Activated CD4-positive, alpha-beta memory T cell treated with anti-CD3 and anti-CD28 coated beads, Interleukin-2, amount 10 ng/mL, durations not matched to agents 7 days and 5 days (primary cell): ENCODE results near the gene TSPEAR. TPM values are rescaled to one million over a fixed set of nuclear protein-coding genes. Genes with fewer than 3 reads are reported as not detected.
A peak's percentile ranks its signal among the peaks of the same experiment; 100 is the strongest.
"Not testable (repeated sequence)": the region's sequence is repeated elsewhere in the genome, so short reads cannot be mapped to it uniquely, and the experiment has no call there.

ENCODE experiments used
- CTCF ChIA-PET: fragments of 350-600 bp; sonication (Branson Sonifier 250); formaldehyde crosslinking; loops from one replicate; lab custom pipeline; 2021; ENCODE audit warnings: antibody characterized with exemption, inconsistent platforms; lab: Charles Lee
- POLR2A ChIA-PET: fragments of 350-600 bp; sonication (Branson Sonifier 250); formaldehyde crosslinking; loops from one replicate; lab custom pipeline; 2021; ENCODE audit warnings: antibody characterized with exemption; lab: Charles Lee
- DNase-seq: peaks from one replicate; pipeline ENCODE4 v3.0.0-alpha.2; 2020
- H3K27ac Mint-ChIP-seq: one replicate; pipeline ENCODE4 v1.8.0; 2021; ENCODE audit warnings: mild to moderate bottlenecking, mixed read lengths
- H3K27me3 Mint-ChIP-seq: one replicate; pipeline ENCODE4 v1.8.0; 2021; ENCODE audit warnings: mixed read lengths
- H3K36me3 Mint-ChIP-seq: one replicate; pipeline ENCODE4 v1.8.0; 2021; ENCODE audit warnings: low read depth, mixed read lengths
- H3K4me1 Mint-ChIP-seq: one replicate; pipeline ENCODE4 v1.8.0; 2021; ENCODE audit warnings: mixed read lengths
- H3K4me3 Mint-ChIP-seq: one replicate; pipeline ENCODE4 v1.8.0; 2021; ENCODE audit warnings: mild to moderate bottlenecking, mixed read lengths
- H3K9me3 Mint-ChIP-seq: one replicate; pipeline ENCODE4 v1.8.0; 2021; ENCODE audit warnings: mixed read lengths
- total RNA-seq, 2 experiments: library from RNA; stranded (reverse); gene quantifications; one replicate each; pipeline ENCODE4 v1.2.3, GENCODE V29; 2021

TSPEAR gene
- total RNA-seq, 2 experiments from 2014 or later = not detected

GRCh38 chr21:44578371-44579055 is 132.9 kb downstream of the TSPEAR start:
- POLR2A ChIA-PET = interaction anchor here (1.1 kb wide), 1 partner anchor 14 kb away, joined by 3 read pairs; the partner anchor contains the start of gene KRTAP10-6
- Mint-ChIP-seq H3K4me1 (peaks cover 3% of the 10 kb centered on the region), H3K4me3 (no peak overlapping the region), H3K27ac (no peak overlapping the region), H3K9me3 (peaks cover 35% of the 10 kb centered on the region), H3K27me3 (peaks cover 5% of the 10 kb centered on the region), H3K36me3 (peaks cover 6% of the 10 kb centered on the region)
- DNase-seq = no peak
- CTCF ChIA-PET = no interaction called here

- H3K27me3 Mint-ChIP-seq = peaks cover 2% of the 10 kb centered on the region
- H3K36me3 Mint-ChIP-seq = peaks cover 3% of the 10 kb centered on the region
- ChIA-PET CTCF (no interaction called here), POLR2A (no interaction called here)
- no peak overlapping the region for H3K4me3 Mint-ChIP-seq
- peaks cover 28% of the 10 kb centered on the region for H3K9me3 Mint-ChIP-seq
- peaks cover 2% of the 10 kb centered on the region for H3K4me1 Mint-ChIP-seq
- H3K27ac Mint-ChIP-seq = no peak overlapping the region
- no peak for DNase-seq
Observed at GRCh38 chr21:44576025-44576420, 135.3 kb downstream of the TSPEAR start.

- Mint-ChIP-seq H3K4me1 (peaks cover 2% of the 10 kb centered on the region), H3K9me3 (peaks cover 24% of the 10 kb centered on the region), H3K27ac (no peak overlapping the region), H3K27me3 (peaks cover 2% of the 10 kb centered on the region), H3K36me3 (peaks cover 3% of the 10 kb centered on the region), H3K4me3 (no peak overlapping the region)
- ChIA-PET POLR2A (no interaction called here), CTCF (no interaction called here)
- no peak for DNase-seq
Observed at GRCh38 chr21:44575307-44576024, 135.9 kb downstream of the TSPEAR start.

GRCh38 chr21:44574457-44575306 is 136.7 kb downstream of the TSPEAR start:
- Mint-ChIP-seq H3K4me1 (peaks cover 2% of the 10 kb centered on the region), H3K36me3 (peaks cover 3% of the 10 kb centered on the region), H3K9me3 (peaks cover 22% of the 10 kb centered on the region), H3K27ac (no peak overlapping the region), H3K4me3 (no peak overlapping the region), H3K27me3 (peaks cover 2% of the 10 kb centered on the region)
- no peak for DNase-seq
- CTCF ChIA-PET = interaction anchor here (0.9 to 1.0 kb wide), 2 partner anchors 166 to 219 kb away, joined by 3 read pairs; no protein-coding TSS in a partner anchor
- POLR2A ChIA-PET = no interaction called here

- H3K4me1 Mint-ChIP-seq, H3K4me3 Mint-ChIP-seq, H3K27me3 Mint-ChIP-seq, POLR2A ChIA-PET, H3K36me3 Mint-ChIP-seq, DNase-seq, H3K27ac Mint-ChIP-seq: not testable (repeated sequence)
- H3K9me3 Mint-ChIP-seq = peaks cover 20% of the 10 kb centered on the region
- CTCF ChIA-PET = interaction anchor here (0.7 to 1.0 kb wide), 3 partner anchors 18 to 219 kb away, joined by 3 read pairs; partner anchors contain the start of gene KRTAP10-6
Observed at GRCh38 chr21:44573630-44574456, 137.5 kb downstream of the TSPEAR start, which contains the start of gene KRTAP10-4. Gene KRTAP10-4, plus strand, starts transcription at chr21:44573729. Its CDS starts 30 bp downstream, at chr21:44573759.

GRCh38 chr21:44572959-44573583 is 138.3 kb downstream of the TSPEAR start:
- ChIA-PET CTCF (interaction anchor here (0.7 kb wide), 1 partner anchor 19 kb away, joined by 3 read pairs; the partner anchor contains the start of gene KRTAP10-6), POLR2A (no interaction called here)
- peaks cover 2% of the 10 kb centered on the region for H3K27me3 Mint-ChIP-seq
- H3K4me1 Mint-ChIP-seq = peaks cover 2% of the 10 kb centered on the region
- peaks cover 16% of the 10 kb centered on the region for H3K9me3 Mint-ChIP-seq
- DNase-seq = no peak
- no peak overlapping the region for H3K4me3 Mint-ChIP-seq
- no peak overlapping the region for H3K27ac Mint-ChIP-seq
- H3K36me3 Mint-ChIP-seq = peaks cover 3% of the 10 kb centered on the region

GRCh38 chr21:44571844-44572782 is 139.3 kb downstream of the TSPEAR start:
- ChIA-PET POLR2A (no interaction called here), CTCF (no interaction called here)
- Mint-ChIP-seq H3K9me3 (peaks cover 9% of the 10 kb centered on the region), H3K27ac (no peak overlapping the region), H3K27me3 (peaks cover 3% of the 10 kb centered on the region), H3K4me1 (peaks cover 2% of the 10 kb centered on the region), H3K4me3 (no peak overlapping the region), H3K36me3 (no peaks in the 10 kb centered on the region)
- peak; percentile 9 for DNase-seq

GRCh38 chr21:44571296-44571695 is 140.1 kb downstream of the TSPEAR start:
- CTCF ChIA-PET = no interaction called here
- peaks cover 4% of the 10 kb centered on the region for H3K27me3 Mint-ChIP-seq
- POLR2A ChIA-PET = no interaction called here
- peaks cover 3% of the 10 kb centered on the region for H3K9me3 Mint-ChIP-seq
- no peak for DNase-seq
- no peaks in the 10 kb centered on the region for H3K36me3 Mint-ChIP-seq
- no peak overlapping the region for H3K27ac Mint-ChIP-seq
- H3K4me1 Mint-ChIP-seq = peaks cover 2% of the 10 kb centered on the region
- no peak overlapping the region for H3K4me3 Mint-ChIP-seq

GRCh38 chr21:44569861-44570517 is 141.4 kb downstream of the TSPEAR start:
- DNase-seq = no peak
- H3K4me1 Mint-ChIP-seq = peaks cover 8% of the 10 kb centered on the region
- no peak overlapping the region for H3K4me3 Mint-ChIP-seq
- no peaks in the 10 kb centered on the region for H3K9me3 Mint-ChIP-seq
- H3K36me3 Mint-ChIP-seq = no peaks in the 10 kb centered on the region
- no peak overlapping the region for H3K27ac Mint-ChIP-seq
- ChIA-PET CTCF (no interaction called here), POLR2A (no interaction called here)
- peaks cover 4% of the 10 kb centered on the region for H3K27me3 Mint-ChIP-seq

- POLR2A ChIA-PET = interaction anchor here (1.2 kb wide), 1 partner anchor 18 kb away, joined by 3 read pairs; no protein-coding TSS in a partner anchor
- DNase-seq = no peak
- CTCF ChIA-PET = no interaction called here
- Mint-ChIP-seq H3K4me1 (peaks cover 11% of the 10 kb centered on the region), H3K4me3 (no peak overlapping the region), H3K27ac (no peak overlapping the region), H3K36me3 (no peaks in the 10 kb centered on the region), H3K27me3 (peaks cover 2% of the 10 kb centered on the region), H3K9me3 (no peaks in the 10 kb centered on the region)
Observed at GRCh38 chr21:44568667-44569556, 142.5 kb downstream of the TSPEAR start.
